ENCODE data around the gene TAF10. TPM values are rescaled to one million over a fixed set of nuclear protein-coding genes. Genes with fewer than 3 reads are reported as not detected.

TAF10 gene
- 87.8 TPM for total RNA-seq
- long read RNA-seq, full-length matches to known transcripts, result 36 of 48 reads
- long read RNA-seq, partial matches to known transcripts, result 7 of 48 reads
- long read RNA-seq, other reads (novel, unspliced or antisense), result 5 of 48 reads

DNA sequence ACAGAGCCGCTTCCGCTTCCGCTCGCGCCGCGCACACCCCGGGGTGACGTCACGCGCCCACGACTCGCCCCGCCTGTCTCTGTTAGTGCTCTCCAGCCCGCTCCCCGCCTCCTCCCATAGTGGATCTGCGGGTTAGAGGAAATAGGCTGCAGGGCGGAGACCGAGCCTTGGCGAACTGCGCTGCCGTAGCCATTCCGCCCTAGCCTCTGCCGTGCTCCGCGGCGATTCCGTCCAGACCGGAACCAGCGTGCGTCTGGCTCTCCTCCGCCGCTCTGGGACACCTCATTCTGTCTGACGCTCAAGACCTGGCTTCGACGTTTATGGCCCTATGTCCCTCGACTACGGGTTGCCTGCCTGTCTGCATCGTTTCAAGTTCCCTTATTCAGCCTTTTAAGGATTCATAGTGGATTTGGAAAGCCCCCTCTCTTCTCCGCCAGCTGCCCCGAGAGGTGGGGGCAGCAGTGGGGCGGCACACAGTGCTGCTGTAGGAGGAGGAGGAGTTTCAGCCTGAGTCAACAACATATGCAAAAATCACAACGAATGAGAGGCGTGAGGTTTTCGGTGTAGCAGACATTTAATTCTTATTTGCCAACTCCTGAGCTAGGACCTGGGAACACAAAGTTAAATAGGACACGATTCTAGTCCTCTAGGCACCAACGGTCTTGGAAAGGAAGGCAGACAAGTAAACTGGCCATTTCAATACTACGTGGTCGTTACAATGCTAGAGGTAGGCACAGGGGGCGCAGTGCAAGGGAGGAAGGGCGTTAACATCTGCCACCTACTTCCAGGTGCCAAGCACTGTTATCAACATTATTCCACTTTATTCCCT, at the start of gene TAF10:
Gene TAF10, minus strand, starts transcription at position 4 of the 829 bp plus-strand sequence. CDS start 27 bp downstream, outside the sequence.
- peaks cover 26% of the 10 kb centered on the region for H3K4me1 ChIP-seq
- H3K4me3 ChIP-seq, result peak within 1 kb of the TSS; percentile 75
- TF ChIP-seq, protein P1, sequence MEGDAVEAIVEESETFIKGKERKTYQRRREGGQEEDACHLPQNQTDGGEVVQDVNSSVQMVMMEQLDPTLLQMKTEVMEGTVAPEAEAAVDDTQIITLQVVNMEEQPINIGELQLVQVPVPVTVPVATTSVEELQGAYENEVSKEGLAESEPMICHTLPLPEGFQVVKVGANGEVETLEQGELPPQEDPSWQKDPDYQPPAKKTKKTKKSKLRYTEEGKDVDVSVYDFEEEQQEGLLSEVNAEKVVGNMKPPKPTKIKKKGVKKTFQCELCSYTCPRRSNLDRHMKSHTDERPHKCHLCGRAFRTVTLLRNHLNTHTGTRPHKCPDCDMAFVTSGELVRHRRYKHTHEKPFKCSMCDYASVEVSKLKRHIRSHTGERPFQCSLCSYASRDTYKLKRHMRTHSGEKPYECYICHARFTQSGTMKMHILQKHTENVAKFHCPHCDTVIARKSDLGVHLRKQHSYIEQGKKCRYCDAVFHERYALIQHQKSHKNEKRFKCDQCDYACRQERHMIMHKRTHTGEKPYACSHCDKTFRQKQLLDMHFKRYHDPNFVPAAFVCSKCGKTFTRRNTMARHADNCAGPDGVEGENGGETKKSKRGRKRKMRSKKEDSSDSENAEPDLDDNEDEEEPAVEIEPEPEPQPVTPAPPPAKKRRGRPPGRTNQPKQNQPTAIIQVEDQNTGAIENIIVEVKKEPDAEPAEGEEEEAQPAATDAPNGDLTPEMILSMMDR (IDR thresholded peaks at IDR 0.05), result peak; percentile 47
- intact Hi-C loops (cut with DNase I), result no loop called here
- H3K27me3 ChIP-seq, result no peaks in the 10 kb centered on the region
- peak; percentile 96 for ATAC-seq
- peak; percentile 99 for DNase-seq
- H3K36me3 ChIP-seq, result peaks cover 66% of the 10 kb centered on the region
- H3K9me3 ChIP-seq, result no peaks in the 10 kb centered on the region
- peak within 1 kb of the TSS; percentile 99 for H3K27ac ChIP-seq

DNA sequence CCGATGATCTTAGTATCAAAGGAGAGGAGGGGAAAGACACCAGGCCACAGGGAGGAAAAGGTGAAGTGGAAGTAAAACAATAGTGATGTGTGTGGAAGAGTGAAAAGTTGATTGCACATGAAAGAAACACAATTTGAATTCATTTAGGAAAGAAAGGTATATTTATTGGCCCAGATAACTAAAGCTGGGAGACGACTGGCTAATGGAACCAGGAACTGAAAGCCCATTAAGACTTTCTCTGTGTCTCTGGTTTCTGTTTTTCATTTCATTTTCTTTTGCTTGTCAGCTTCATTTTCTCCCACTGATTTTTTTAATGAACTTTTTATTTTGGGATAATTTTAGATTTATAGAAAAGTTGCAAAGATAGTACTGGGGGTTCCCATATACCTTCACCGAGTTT, 48.7 kb upstream of the TAF10 start:
- intact Hi-C loops (cut with DNase I), result no loop called here
- TF ChIP-seq, protein P1 (IDR thresholded peaks at IDR 0.05), result no peak

DNA sequence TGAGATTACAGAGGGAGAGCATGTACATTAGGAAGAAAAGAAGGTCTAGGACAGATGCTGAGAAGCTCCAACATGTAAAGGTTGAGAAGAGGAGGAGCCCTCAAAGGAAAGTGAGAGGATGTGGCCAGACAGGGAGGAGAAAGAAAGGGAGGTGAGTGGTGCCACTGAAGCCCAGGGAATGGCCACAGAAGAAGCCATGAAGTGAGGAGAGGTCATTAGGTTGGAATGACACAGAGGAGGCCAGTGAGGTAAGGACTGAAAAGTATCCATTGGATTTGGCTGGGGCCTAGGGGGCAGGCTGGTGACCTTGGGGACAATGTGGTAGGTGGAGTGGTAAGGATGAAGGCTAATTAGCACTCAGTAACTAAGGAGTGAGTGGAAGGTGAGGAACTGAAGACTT, 46.6 kb upstream of the TAF10 start:
- intact Hi-C loops (cut with DNase I), result no loop called here
- Histone ChIP-seq H3K27me3 (peaks cover 8% of the 10 kb centered on the region), H3K4me1 (no peaks in the 10 kb centered on the region), H3K9me3 (no peaks in the 10 kb centered on the region), H3K27ac (no peak overlapping the region), H3K36me3 (no peaks in the 10 kb centered on the region), H3K4me3 (no peak overlapping the region)
- TF ChIP-seq, protein P1 (IDR thresholded peaks at IDR 0.05), result no peak
- DNase-seq (no peak), ATAC-seq (no peak)

More for the DNA sequence above, 48.7 kb upstream of the TAF10 start:
- Histone ChIP-seq H3K9me3 (no peaks in the 10 kb centered on the region), H3K27ac (no peak overlapping the region), H3K4me3 (no peak overlapping the region), H3K4me1 (no peaks in the 10 kb centered on the region), H3K27me3 (no peaks in the 10 kb centered on the region), H3K36me3 (no peaks in the 10 kb centered on the region)
- DNase-seq, result no peak
- ATAC-seq, result no peak

DNA sequence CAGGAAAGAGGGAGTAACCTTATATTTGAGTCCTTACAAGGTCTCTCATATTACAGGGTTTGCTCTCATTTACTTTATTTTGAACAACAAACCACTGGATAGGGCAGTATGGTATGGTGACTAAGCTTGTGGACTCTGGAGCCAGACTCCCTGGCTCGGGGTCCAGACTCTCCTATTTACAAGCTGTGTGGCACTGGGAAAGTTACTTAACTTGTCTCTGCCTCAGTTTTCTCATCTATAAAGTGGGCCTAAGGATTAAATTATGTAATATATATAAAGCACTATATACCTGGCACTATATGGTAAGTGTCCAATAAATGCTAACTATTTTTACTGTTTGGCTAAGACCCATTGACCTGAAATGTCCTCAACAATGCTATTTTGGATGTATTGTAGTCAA, 45.3 kb upstream of the TAF10 start:
- Histone ChIP-seq H3K4me3 (no peak overlapping the region), H3K27ac (no peak overlapping the region), H3K36me3 (no peaks in the 10 kb centered on the region), H3K27me3 (peaks cover 8% of the 10 kb centered on the region), H3K4me1 (peaks cover 4% of the 10 kb centered on the region), H3K9me3 (no peaks in the 10 kb centered on the region)
- ATAC-seq, result no peak
- no peak for DNase-seq
- intact Hi-C loops (cut with DNase I), result no loop called here
- TF ChIP-seq, protein P1 (IDR thresholded peaks at IDR 0.05), result no peak

DNA sequence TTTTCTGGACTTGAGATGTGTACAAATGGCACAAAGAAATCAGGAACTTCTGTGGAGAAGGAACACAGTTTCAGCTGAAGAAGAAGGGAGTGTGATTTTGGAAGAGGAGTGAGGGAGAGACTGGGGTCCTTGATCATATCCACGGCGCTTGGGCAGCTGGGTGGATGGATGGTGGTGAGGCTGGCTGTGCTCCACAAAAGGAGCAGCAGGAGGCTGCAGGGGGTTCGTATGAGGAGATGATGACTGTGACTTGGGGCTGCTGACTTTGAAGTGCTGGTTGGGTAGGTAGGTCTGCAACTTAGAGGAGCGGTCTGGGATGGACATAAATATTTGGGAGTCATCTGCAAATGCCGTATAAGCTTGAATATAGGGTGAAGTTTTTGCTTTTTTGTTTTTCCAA, 44.9 kb upstream of the TAF10 start:
- Histone ChIP-seq H3K27ac (no peak overlapping the region), H3K36me3 (no peaks in the 10 kb centered on the region), H3K9me3 (no peaks in the 10 kb centered on the region), H3K4me1 (peaks cover 7% of the 10 kb centered on the region), H3K4me3 (no peak overlapping the region), H3K27me3 (peaks cover 8% of the 10 kb centered on the region)
- intact Hi-C loops (cut with DNase I), result no loop called here
- DNase-seq, result no peak
- no peak for ATAC-seq
- TF ChIP-seq, protein P1 (IDR thresholded peaks at IDR 0.05), result no peak

Measured in upper lobe of right lung (tissue), 1 donor.